ENCODE results near the gene CERS2. TPM values are rescaled to one million over a fixed set of nuclear protein-coding genes. Genes with fewer than 3 reads are reported as not detected.

CERS2 gene
- total and polyA plus RNA-seq, 12 donors: 56.5 to 104 (median 76.8) TPM

DNA sequence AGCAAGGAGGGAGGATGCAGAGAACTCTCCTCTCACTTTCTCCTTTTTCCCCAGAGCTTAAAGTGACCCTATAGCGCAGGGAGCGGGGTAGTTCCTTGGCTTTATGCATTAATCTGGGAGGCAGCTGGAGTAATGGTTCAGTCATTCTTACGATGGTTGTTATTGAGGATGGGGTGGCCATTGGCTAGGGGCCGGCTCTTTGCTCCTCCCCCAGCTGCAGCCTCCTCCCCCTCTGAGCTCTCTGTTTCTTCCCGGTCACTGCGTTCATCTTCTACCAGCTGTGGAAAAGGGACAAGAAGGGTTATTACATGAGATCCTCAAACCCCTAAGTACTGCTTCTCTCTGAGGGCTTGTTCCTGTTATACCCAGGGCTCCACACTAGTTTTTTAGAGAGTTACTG is 8.6 kb downstream of the CERS2 start:
- Histone ChIP-seq H3K27me3 (no peaks in the 10 kb centered on the region), H3K27ac (no peak overlapping the region), H3K9me3 (no peaks in the 10 kb centered on the region), H3K4me3 (no peak overlapping the region), H3K4me1 (peaks cover 6 to 18% (median 15%) of the 10 kb centered on the region in 9 donors), H3K36me3 (peaks cover 0 to 84% (median 67%) of the 10 kb centered on the region in 9 donors)
- no peak for ATAC-seq
- WGBS, 2 donors: 70 to 83% methylated on average over 6 of the region's 6 CpGs
- TF ChIP-seq CTCF (IDR thresholded peaks at IDR 0.05): no peak
- intact Hi-C loops (cut with DNase I): no loop called here
- no peak for DNase-seq

GRCh38 chr1:150965605-150966004 is 9.0 kb downstream of the CERS2 start:
- no peak for TF ChIP-seq CTCF (IDR thresholded peaks at IDR 0.05)
- intact Hi-C loops (cut with DNase I): no loop called here
- ATAC-seq: no peak

DNA sequence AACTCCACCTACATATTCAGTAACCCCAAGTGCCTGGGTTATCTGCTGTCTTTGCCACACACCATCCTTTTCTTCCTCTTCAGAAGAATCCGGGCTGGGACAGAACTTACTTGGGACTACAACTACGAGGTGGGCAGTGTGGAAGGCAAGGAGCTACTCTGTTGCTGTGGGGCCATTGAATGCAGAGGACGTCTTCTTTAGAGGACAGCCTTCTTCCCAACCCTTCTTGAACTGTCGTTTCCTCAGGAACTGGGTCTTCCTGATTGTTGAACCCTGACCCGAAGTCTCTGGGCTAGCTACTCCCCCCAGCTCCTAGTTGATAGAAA is 10.5 kb downstream of the CERS2 start:
- no peak overlapping the region for H3K4me3 ChIP-seq
- peaks cover 0 to 100% (median 79%) of the 10 kb centered on the region in 9 donors for H3K36me3 ChIP-seq
- no peaks in the 10 kb centered on the region for H3K27me3 ChIP-seq
- intact Hi-C loops (cut with DNase I): no loop called here
- 72 to 81% methylated on average over 5 of the region's 5 CpGs for WGBS, 2 donors
- no peak for ATAC-seq
- no peaks in the 10 kb centered on the region for H3K9me3 ChIP-seq
- peak overlapping the region in 1 of 10 donors; percentile 21 for H3K27ac ChIP-seq
- TF ChIP-seq CTCF (IDR thresholded peaks at IDR 0.05): no peak
- peaks cover 0 to 4% (median 0%) of the 10 kb centered on the region in 9 donors for H3K4me1 ChIP-seq
- no peak for DNase-seq

More at GRCh38 chr1:150965605-150966004, 9.0 kb downstream of the CERS2 start:
- 88 to 92% methylated on average over 4 of the region's 4 CpGs for WGBS, 2 donors
- no peaks in the 10 kb centered on the region for H3K9me3 ChIP-seq
- no peak overlapping the region for H3K4me3 ChIP-seq
- peaks cover 3 to 14% (median 11%) of the 10 kb centered on the region in 9 donors for H3K4me1 ChIP-seq
- peaks cover 0 to 88% (median 71%) of the 10 kb centered on the region in 9 donors for H3K36me3 ChIP-seq
- no peak for DNase-seq
- H3K27me3 ChIP-seq: no peaks in the 10 kb centered on the region
- no peak overlapping the region for H3K27ac ChIP-seq

GRCh38 chr1:150963321-150964163 is 11.1 kb downstream of the CERS2 start:
- peaks cover 0 to 4% (median 0%) of the 10 kb centered on the region in 9 donors for H3K4me1 ChIP-seq
- no peak overlapping the region for H3K4me3 ChIP-seq
- WGBS, 2 donors: 93 to 98% methylated on average over 10 of the region's 10 CpGs
- H3K27ac ChIP-seq: peak overlapping the region in 1 of 10 donors; percentile 26
- ATAC-seq: no peak
- peaks cover 0 to 100% (median 83%) of the 10 kb centered on the region in 9 donors for H3K36me3 ChIP-seq
- no peaks in the 10 kb centered on the region for H3K9me3 ChIP-seq
- no peaks in the 10 kb centered on the region for H3K27me3 ChIP-seq
- intact Hi-C loops (cut with DNase I): no loop called here
- no peak for DNase-seq
- TF ChIP-seq CTCF (IDR thresholded peaks at IDR 0.05): no peak
